ENCODE results near the gene SMCHD1. TPM values are rescaled to one million over a fixed set of nuclear protein-coding genes. Genes with fewer than 3 reads are reported as not detected.

The SMCHD1 gene
- total RNA-seq, 1 donor from 2014 or later, result 34.4 TPM

GRCh38 chr18:2635586-2635985 is 19.9 kb upstream of the SMCHD1 start:
- TF ChIP-seq, protein P1, sequence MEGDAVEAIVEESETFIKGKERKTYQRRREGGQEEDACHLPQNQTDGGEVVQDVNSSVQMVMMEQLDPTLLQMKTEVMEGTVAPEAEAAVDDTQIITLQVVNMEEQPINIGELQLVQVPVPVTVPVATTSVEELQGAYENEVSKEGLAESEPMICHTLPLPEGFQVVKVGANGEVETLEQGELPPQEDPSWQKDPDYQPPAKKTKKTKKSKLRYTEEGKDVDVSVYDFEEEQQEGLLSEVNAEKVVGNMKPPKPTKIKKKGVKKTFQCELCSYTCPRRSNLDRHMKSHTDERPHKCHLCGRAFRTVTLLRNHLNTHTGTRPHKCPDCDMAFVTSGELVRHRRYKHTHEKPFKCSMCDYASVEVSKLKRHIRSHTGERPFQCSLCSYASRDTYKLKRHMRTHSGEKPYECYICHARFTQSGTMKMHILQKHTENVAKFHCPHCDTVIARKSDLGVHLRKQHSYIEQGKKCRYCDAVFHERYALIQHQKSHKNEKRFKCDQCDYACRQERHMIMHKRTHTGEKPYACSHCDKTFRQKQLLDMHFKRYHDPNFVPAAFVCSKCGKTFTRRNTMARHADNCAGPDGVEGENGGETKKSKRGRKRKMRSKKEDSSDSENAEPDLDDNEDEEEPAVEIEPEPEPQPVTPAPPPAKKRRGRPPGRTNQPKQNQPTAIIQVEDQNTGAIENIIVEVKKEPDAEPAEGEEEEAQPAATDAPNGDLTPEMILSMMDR (IDR thresholded peaks at IDR 0.05; ENCODE audit: partially characterized antibody, unreplicated experiment), result no peak

GRCh38 chr18:2636126-2636631 is 19.3 kb upstream of the SMCHD1 start:
- TF ChIP-seq, protein P1 (IDR thresholded peaks at IDR 0.05; ENCODE audit: partially characterized antibody, unreplicated experiment), result no peak
- H3K9me3 Mint-ChIP-seq (ENCODE audit: unreplicated experiment), result peaks cover 4% of the 10 kb centered on the region
- peaks cover 10% of the 10 kb centered on the region for H3K36me3 Mint-ChIP-seq (ENCODE audit: unreplicated experiment)

More at GRCh38 chr18:2635586-2635985, 19.9 kb upstream of the SMCHD1 start:
- Mint-ChIP-seq H3K4me3 (ENCODE audit: unreplicated experiment) (no peak overlapping the region), H3K36me3 (ENCODE audit: unreplicated experiment) (peaks cover 10% of the 10 kb centered on the region), H3K27me3 (ENCODE audit: unreplicated experiment) (no peaks in the 10 kb centered on the region), H3K4me1 (ENCODE audit: low read depth, unreplicated experiment) (no peaks in the 10 kb centered on the region), H3K27ac (ENCODE audit: unreplicated experiment) (no peak overlapping the region), H3K9me3 (ENCODE audit: unreplicated experiment) (peaks cover 4% of the 10 kb centered on the region)
- no peak for DNase-seq

DNA sequence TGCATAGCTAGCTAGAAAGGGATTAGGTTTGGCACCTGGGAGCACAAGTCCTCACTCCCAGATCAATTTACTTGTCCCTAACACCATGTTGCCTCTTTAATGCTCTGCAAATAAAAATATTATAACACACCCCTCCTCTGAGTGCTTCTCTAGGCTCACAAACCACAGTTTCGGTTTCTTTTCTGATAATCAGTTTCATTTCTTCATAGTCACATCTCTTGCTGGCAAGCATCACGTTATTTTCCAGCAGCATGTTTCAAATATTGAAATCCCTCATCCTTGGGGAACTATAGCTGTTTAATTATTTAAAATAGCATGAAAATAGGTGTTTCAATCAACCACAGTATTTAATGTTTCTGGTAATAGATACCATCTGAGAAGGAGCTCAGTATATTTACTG is 13.9 kb upstream of the SMCHD1 start:
- H3K4me3 Mint-ChIP-seq (ENCODE audit: unreplicated experiment), result peak overlapping the region; percentile 8
- no peaks in the 10 kb centered on the region for H3K9me3 Mint-ChIP-seq (ENCODE audit: unreplicated experiment)
- TF ChIP-seq, protein P1 (IDR thresholded peaks at IDR 0.05; ENCODE audit: partially characterized antibody, unreplicated experiment), result no peak
- H3K4me1 Mint-ChIP-seq (ENCODE audit: low read depth, unreplicated experiment), result no peaks in the 10 kb centered on the region
- H3K36me3 Mint-ChIP-seq (ENCODE audit: unreplicated experiment), result no peaks in the 10 kb centered on the region
- H3K27ac Mint-ChIP-seq (ENCODE audit: unreplicated experiment), result no peak overlapping the region
- no peaks in the 10 kb centered on the region for H3K27me3 Mint-ChIP-seq (ENCODE audit: unreplicated experiment)
- DNase-seq, result no peak

More at GRCh38 chr18:2636126-2636631, 19.3 kb upstream of the SMCHD1 start:
- Mint-ChIP-seq H3K4me3 (ENCODE audit: unreplicated experiment) (no peak overlapping the region), H3K4me1 (ENCODE audit: low read depth, unreplicated experiment) (no peaks in the 10 kb centered on the region), H3K27ac (ENCODE audit: unreplicated experiment) (no peak overlapping the region), H3K27me3 (ENCODE audit: unreplicated experiment) (no peaks in the 10 kb centered on the region)
- DNase-seq, result no peak

GRCh38 chr18:2642771-2643170 is 12.8 kb upstream of the SMCHD1 start:
- no peaks in the 10 kb centered on the region for H3K36me3 Mint-ChIP-seq (ENCODE audit: unreplicated experiment)
- H3K4me1 Mint-ChIP-seq (ENCODE audit: low read depth, unreplicated experiment), result no peaks in the 10 kb centered on the region
- no peak overlapping the region for H3K4me3 Mint-ChIP-seq (ENCODE audit: unreplicated experiment)
- TF ChIP-seq, protein P1 (IDR thresholded peaks at IDR 0.05; ENCODE audit: partially characterized antibody, unreplicated experiment), result no peak
- no peak overlapping the region for H3K27ac Mint-ChIP-seq (ENCODE audit: unreplicated experiment)
- DNase-seq, result no peak
- H3K9me3 Mint-ChIP-seq (ENCODE audit: unreplicated experiment), result no peaks in the 10 kb centered on the region
- no peaks in the 10 kb centered on the region for H3K27me3 Mint-ChIP-seq (ENCODE audit: unreplicated experiment)

DNA sequence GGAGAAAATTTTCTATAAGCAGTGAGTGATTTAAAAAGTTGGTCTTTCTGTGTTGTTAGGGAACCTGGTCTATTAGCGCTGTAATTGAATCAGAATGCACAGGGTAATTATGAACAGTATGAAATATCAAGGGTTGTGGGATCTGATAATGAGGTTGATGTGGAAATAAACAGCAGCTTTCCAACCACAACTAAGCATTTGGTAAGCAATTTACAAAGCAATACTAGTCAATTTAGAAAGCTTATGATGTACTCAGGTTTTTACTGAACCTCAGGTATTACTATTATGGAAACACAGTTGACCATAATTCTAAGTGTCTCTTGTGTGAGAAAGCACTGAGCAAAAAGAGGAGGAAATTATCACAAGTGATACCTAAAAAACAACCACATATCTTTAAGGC is 11.0 kb upstream of the SMCHD1 start:
- Mint-ChIP-seq H3K36me3 (ENCODE audit: unreplicated experiment) (no peaks in the 10 kb centered on the region), H3K4me3 (ENCODE audit: unreplicated experiment) (no peak overlapping the region), H3K9me3 (ENCODE audit: unreplicated experiment) (no peaks in the 10 kb centered on the region), H3K27ac (ENCODE audit: unreplicated experiment) (no peak overlapping the region), H3K27me3 (ENCODE audit: unreplicated experiment) (no peaks in the 10 kb centered on the region), H3K4me1 (ENCODE audit: low read depth, unreplicated experiment) (no peaks in the 10 kb centered on the region)
- TF ChIP-seq, protein P1 (IDR thresholded peaks at IDR 0.05; ENCODE audit: partially characterized antibody, unreplicated experiment), result no peak
- DNase-seq, result no peak
